HG02798 (cell line): ENCODE measurements around the gene SSC4D.

ENCODE experiments used
- ATAC-seq: cut with Tn5 transposase; IDR thresholded peaks from one replicate; pipeline ENCODE4 v1.9.1; 2021; ENCODE audit warnings: mild to moderate bottlenecking; ENCODE audit not compliant: unreplicated experiment, poor library complexity

SSC4D gene

GRCh38 chr7:76356823-76357222, 52.7 kb downstream of the SSC4D start:
- no peak for ATAC-seq

GRCh38 chr7:76356115-76356514, 53.4 kb downstream of the SSC4D start:
- ATAC-seq = no peak

GRCh38 chr7:76354981-76355730, 54.3 kb downstream of the SSC4D start:
- no peak for ATAC-seq

- no peak for ATAC-seq
Observed at GRCh38 chr7:76354516-76354915, 55.0 kb downstream of the SSC4D start.

GRCh38 chr7:76353744-76354143, 55.8 kb downstream of the SSC4D start:
- no peak for ATAC-seq

GRCh38 chr7:76352193-76352592, 57.3 kb downstream of the SSC4D start:
- no peak for ATAC-seq

GRCh38 chr7:76351372-76351771, 58.1 kb downstream of the SSC4D start:
- ATAC-seq = no peak

- ATAC-seq = no peak
Observed at GRCh38 chr7:76349313-76349885, 60.1 kb downstream of the SSC4D start.

- no peak for ATAC-seq
Observed at GRCh38 chr7:76347710-76348109, 61.8 kb downstream of the SSC4D start.

- ATAC-seq = no peak
Observed at GRCh38 chr7:76346778-76347177, 62.7 kb downstream of the SSC4D start.

GRCh38 chr7:76346097-76346496, 63.4 kb downstream of the SSC4D start:
- no peak for ATAC-seq

- ATAC-seq = no peak
Observed at GRCh38 chr7:76343931-76344321, 65.6 kb downstream of the SSC4D start.

GRCh38 chr7:76343294-76343930, 66.1 kb downstream of the SSC4D start:
- ATAC-seq = no peak

- no peak for ATAC-seq
Observed at GRCh38 chr7:76342222-76342621, 67.3 kb downstream of the SSC4D start.

GRCh38 chr7:76340617-76341131, 68.8 kb downstream of the SSC4D start:
- ATAC-seq = no peak
